ENCODE data around the gene COLEC12. TPM values are rescaled to one million over a fixed set of nuclear protein-coding genes. Genes with fewer than 3 reads are reported as not detected.

The COLEC12 gene
- total RNA-seq, 4 donors from 2014 or later: 20.2 to 81.3 (median 29.1) TPM

GRCh38 chr18:390741-391478 lies 109.6 kb downstream of the COLEC12 start:
- no peak overlapping the region for H3K4me3 ChIP-seq
- H3K27me3 ChIP-seq: no peaks in the 10 kb centered on the region
- no peaks in the 10 kb centered on the region for H3K36me3 ChIP-seq
- no peaks in the 10 kb centered on the region for H3K9me3 ChIP-seq
- TF ChIP-seq CTCF (IDR thresholded peaks at IDR 0.05) (no peak), POLR2A (IDR thresholded peaks at IDR 0.05) (no peak)
- no peaks in the 10 kb centered on the region for H3K4me1 ChIP-seq
- intact Hi-C loops (cut with DNase I; ENCODE audit: low total_unique reads): no loop called here
- no peak overlapping the region for H3K27ac ChIP-seq
- no peak for DNase-seq

- DNase-seq: no peak
- Histone ChIP-seq H3K36me3 (no peaks in the 10 kb centered on the region), H3K4me1 (no peaks in the 10 kb centered on the region), H3K9me3 (no peaks in the 10 kb centered on the region), H3K27me3 (no peaks in the 10 kb centered on the region), H3K4me3 (no peak overlapping the region), H3K27ac (no peak overlapping the region)
- TF ChIP-seq CTCF (IDR thresholded peaks at IDR 0.05) (no peak), POLR2A (IDR thresholded peaks at IDR 0.05) (no peak)
- intact Hi-C loops (cut with DNase I; ENCODE audit: low total_unique reads): no loop called here
Observed at GRCh38 chr18:389658-390357, 110.7 kb downstream of the COLEC12 start.

DNA sequence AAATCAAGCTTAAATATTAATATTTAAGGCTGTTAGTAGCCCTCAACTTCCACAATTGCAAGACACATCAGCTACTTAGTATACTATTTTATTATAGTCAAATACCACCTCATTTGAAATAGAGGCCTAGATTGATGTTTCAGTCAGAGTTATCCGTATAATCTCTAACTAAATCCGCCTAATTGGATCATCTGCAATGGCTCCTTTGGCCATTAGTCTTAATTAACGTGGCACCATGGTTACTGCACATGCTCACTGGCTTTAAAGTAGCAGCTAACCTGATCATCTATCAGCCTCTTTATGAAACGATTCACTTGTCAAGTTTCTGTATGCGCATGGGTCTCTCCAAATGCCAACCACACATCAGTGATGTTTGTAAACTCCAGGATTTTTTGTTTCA lies 112.3 kb downstream of the COLEC12 start:
- Histone ChIP-seq H3K4me1 (no peaks in the 10 kb centered on the region), H3K4me3 (no peak overlapping the region), H3K9me3 (no peaks in the 10 kb centered on the region), H3K27me3 (no peaks in the 10 kb centered on the region), H3K27ac (no peak overlapping the region), H3K36me3 (no peaks in the 10 kb centered on the region)
- intact Hi-C loops (cut with DNase I; ENCODE audit: low total_unique reads): no loop called here
- no peak for TF ChIP-seq POLR2A (IDR thresholded peaks at IDR 0.05)
- no peak for TF ChIP-seq CTCF (IDR thresholded peaks at IDR 0.05)
- no peak for DNase-seq

- no peak for DNase-seq
- Histone ChIP-seq H3K27ac (no peak overlapping the region), H3K36me3 (no peaks in the 10 kb centered on the region), H3K4me3 (no peak overlapping the region), H3K27me3 (no peaks in the 10 kb centered on the region), H3K4me1 (no peaks in the 10 kb centered on the region), H3K9me3 (no peaks in the 10 kb centered on the region)
- intact Hi-C loops (cut with DNase I; ENCODE audit: low total_unique reads): no loop called here
- TF ChIP-seq POLR2A (IDR thresholded peaks at IDR 0.05) (no peak), CTCF (IDR thresholded peaks at IDR 0.05) (no peak)
Observed at GRCh38 chr18:386994-387393, 113.5 kb downstream of the COLEC12 start.

DNA sequence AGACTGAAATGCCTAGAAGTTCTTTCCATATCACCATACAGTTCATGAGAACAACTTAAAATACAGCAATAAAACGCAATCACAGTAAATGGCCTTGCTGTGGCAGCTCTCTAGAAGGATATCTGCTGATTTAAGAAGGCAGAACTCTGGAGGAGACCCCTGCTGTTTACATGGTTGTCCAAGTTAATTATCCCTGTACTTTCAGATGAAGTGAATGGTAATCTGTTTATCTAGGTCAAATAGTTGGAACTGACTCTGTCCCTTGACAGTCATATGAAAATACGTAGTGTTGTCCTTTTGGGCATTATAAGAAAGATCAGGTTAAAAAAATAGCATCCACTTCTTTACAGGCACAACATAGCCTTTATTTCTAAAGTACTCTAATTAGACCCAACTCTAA lies 115.6 kb downstream of the COLEC12 start:
- H3K4me3 ChIP-seq: no peak overlapping the region
- no peaks in the 10 kb centered on the region for H3K4me1 ChIP-seq
- no peak overlapping the region for H3K27ac ChIP-seq
- intact Hi-C loops (cut with DNase I; ENCODE audit: low total_unique reads): no loop called here
- no peaks in the 10 kb centered on the region for H3K27me3 ChIP-seq
- H3K9me3 ChIP-seq: no peaks in the 10 kb centered on the region
- DNase-seq: no peak
- H3K36me3 ChIP-seq: no peaks in the 10 kb centered on the region
- TF ChIP-seq POLR2A (IDR thresholded peaks at IDR 0.05) (no peak), CTCF (IDR thresholded peaks at IDR 0.05) (no peak)
